Calu3 (cell line): Measurements from ENCODE around the gene TRIM31. TPM values are rescaled to one million over a fixed set of nuclear protein-coding genes. Genes with fewer than 3 reads are reported as not detected.
A peak's percentile ranks its signal among the peaks of the same experiment; 100 is the strongest.

ENCODE experiments used
- BruUV-seq: library from RNA; stranded (reverse); fragments of 400-500 nt; replicated peaks from 2 replicates; lab custom pipeline; 2021; lab: Mats Ljungman, UMichigan
- CTCF ChIA-PET: fragments of 300-600 bp; sonication (Branson Sonifier 250); formaldehyde crosslinking; loops from one replicate; lab custom pipeline; 2022; ENCODE audit warnings: antibody characterized with exemption; lab: Charles Lee
- DNase-seq: peaks from one replicate; pipeline ENCODE4 v3.0.0; 2022
- H3K27ac Mint-ChIP-seq: one replicate; pipeline ENCODE4 v1.8.0; 2022; ENCODE audit warnings: mixed read lengths; ENCODE audit not compliant: unreplicated experiment
- H3K27me3 Mint-ChIP-seq: one replicate; pipeline ENCODE4 v1.8.0; 2022; ENCODE audit warnings: mixed read lengths; ENCODE audit not compliant: unreplicated experiment
- H3K36me3 Mint-ChIP-seq: one replicate; pipeline ENCODE4 v1.8.0; 2022; ENCODE audit warnings: mild to moderate bottlenecking, moderate library complexity, mixed read lengths; ENCODE audit not compliant: insufficient read depth, unreplicated experiment
- H3K4me1 Mint-ChIP-seq: one replicate; pipeline ENCODE4 v1.8.0; 2022; ENCODE audit warnings: mild to moderate bottlenecking, low read depth, mixed read lengths; ENCODE audit not compliant: unreplicated experiment
- H3K4me3 Mint-ChIP-seq: one replicate; pipeline ENCODE4 v1.8.0; 2022; ENCODE audit warnings: mild to moderate bottlenecking, low read depth, moderate library complexity, mixed read lengths; ENCODE audit not compliant: unreplicated experiment
- H3K9me3 Mint-ChIP-seq: one replicate; pipeline ENCODE4 v1.8.0; 2022; ENCODE audit warnings: low read depth, mixed read lengths; ENCODE audit not compliant: unreplicated experiment
- CTCF ChIP-seq: fragments of 200-600 bp; IDR thresholded peaks from one replicate; pipeline ENCODE4 v1.8.0; 2022; ENCODE audit warnings: antibody characterized with exemption; ENCODE audit not compliant: unreplicated experiment
- intact Hi-C: fragments of 100-400 bp; cut with micrococcal nuclease; formaldehyde crosslinking; loops from one replicate; pipeline ENCODE4 v1.10.0; 2022; ENCODE audit not compliant: unreplicated experiment
- total RNA-seq: library from RNA; stranded (reverse); gene quantifications from 2 replicates; pipeline ENCODE4 v1.2.3, GENCODE V29; 2022

Gene TRIM31
- total RNA-seq, 1 experiment from 2014 or later, result 161 TPM

GRCh38 chr6:30063315-30063714 is 49.6 kb downstream of the TRIM31 start:
- CTCF ChIA-PET, result no interaction called here
- Mint-ChIP-seq H3K4me3 (no peak overlapping the region), H3K9me3 (no peaks in the 10 kb centered on the region), H3K27me3 (no peaks in the 10 kb centered on the region), H3K27ac (no peak overlapping the region), H3K36me3 (peaks cover 41% of the 10 kb centered on the region), H3K4me1 (peaks cover 35% of the 10 kb centered on the region)
- intact Hi-C loops, result no loop called here
- no peak for TF ChIP-seq CTCF
- BruUV-seq, result no TSS peak
- no peak for DNase-seq

GRCh38 chr6:30062471-30063178 is 50.3 kb downstream of the TRIM31 start:
- no peak for TF ChIP-seq CTCF
- Mint-ChIP-seq H3K27me3 (no peaks in the 10 kb centered on the region), H3K36me3 (peaks cover 36% of the 10 kb centered on the region), H3K27ac (no peak overlapping the region), H3K4me1 (peaks cover 28% of the 10 kb centered on the region), H3K9me3 (no peaks in the 10 kb centered on the region), H3K4me3 (peak overlapping the region; percentile 96)
- no TSS peak for BruUV-seq
- CTCF ChIA-PET, result interaction anchor here (0.6 kb wide), 1 partner anchor 11 kb away, joined by 6 read pairs; no protein-coding TSS in a partner anchor
- no peak for DNase-seq
- intact Hi-C loops, result no loop called here

GRCh38 chr6:30061858-30062458 is 50.9 kb downstream of the TRIM31 start:
- peak; percentile 32 for DNase-seq
- peak overlapping the region; percentile 96 for H3K4me3 Mint-ChIP-seq
- intact Hi-C loops, result no loop called here
- peaks cover 21% of the 10 kb centered on the region for H3K4me1 Mint-ChIP-seq
- peaks cover 29% of the 10 kb centered on the region for H3K36me3 Mint-ChIP-seq
- CTCF ChIA-PET, result interaction anchor here (1.0 kb wide), 1 partner anchor 34 kb away, joined by 3 read pairs; no protein-coding TSS in a partner anchor
- H3K27ac Mint-ChIP-seq, result peak overlapping the region; percentile 87
- no peak for TF ChIP-seq CTCF
- no TSS peak for BruUV-seq
- no peaks in the 10 kb centered on the region for H3K27me3 Mint-ChIP-seq
- no peaks in the 10 kb centered on the region for H3K9me3 Mint-ChIP-seq

GRCh38 chr6:30061092-30061857 is 51.6 kb downstream of the TRIM31 start, which contains the start of gene POLR1H:
Gene POLR1H (plus strand): TSS chr6:30061265. CDS start chr6:30061525, 260 bp downstream.
- peak within 1 kb of the TSS; percentile 96 for H3K4me3 Mint-ChIP-seq
- H3K36me3 Mint-ChIP-seq, result peaks cover 22% of the 10 kb centered on the region
- H3K4me1 Mint-ChIP-seq, result peaks cover 16% of the 10 kb centered on the region
- TF ChIP-seq CTCF, result no peak
- intact Hi-C loops, result no loop called here
- no peaks in the 10 kb centered on the region for H3K9me3 Mint-ChIP-seq
- BruUV-seq, result TSS peak; percentile 67
- peak within 1 kb of the TSS; percentile 87 for H3K27ac Mint-ChIP-seq
- CTCF ChIA-PET, result interaction anchor here (0.6 to 1.7 kb wide), 7 partner anchors 31 to 387 kb away, joined by 3 to 4 read pairs (median 3); partner anchors contain the start of gene TRIM40
- peak; percentile 94 for DNase-seq
- H3K27me3 Mint-ChIP-seq, result no peaks in the 10 kb centered on the region
